Sigmoid colon (tissue), 7 donors: ENCODE data around the gene CFAP45. TPM values are rescaled to one million over a fixed set of nuclear protein-coding genes. Genes with fewer than 3 reads are reported as not detected.

Experiments
- DNase-seq: peaks from one replicate; pipeline ENCODE4 v3.0.0-alpha.2; 2019
- H3K27ac ChIP-seq, 4 donors: fragments of 200-600 bp; sonication (generic); one replicate each; pipeline ENCODE4 v1.5.1; 2016 to 2019; ENCODE audit warnings: mild to moderate bottlenecking in 1 of 4
- H3K27me3 ChIP-seq, 3 donors: fragments of 200-600 bp; sonication (generic); one replicate each; pipeline ENCODE4 v1.5.1; 2019; ENCODE audit warnings: mild to moderate bottlenecking in 1 of 3
- H3K36me3 ChIP-seq, 4 donors: fragments of 200-600 bp; sonication (generic); one replicate each; pipeline ENCODE4 v1.5.1; 2016 to 2019
- H3K4me1 ChIP-seq, 4 donors: fragments of 200-600 bp; sonication (generic); one replicate each; pipeline ENCODE4 v1.5.1; 2017 to 2019
- H3K4me3 ChIP-seq, 4 donors: fragments of 200-600 bp; sonication (generic); one replicate each; pipeline ENCODE4 v1.5.1; 2017 to 2019; ENCODE audit warnings: mild to moderate bottlenecking in 2 of 4, moderate library complexity in 1 of 4
- H3K9me3 ChIP-seq, 4 donors: fragments of 200-600 bp in 3 of 4; sonication (generic) in 3 of 4; one replicate each; pipeline versions ENCODE4 v1.5.1 to v1.6.1; 2013 to 2019
- EP300 ChIP-seq, 4 donors: sonication (generic); formaldehyde crosslinking; IDR thresholded peaks; one replicate each; pipeline ENCODE4 v1.6.1; 2017; ENCODE audit warnings: antibody characterized with exemption in 4 of 4
- POLR2A ChIP-seq, 2 donors: fragments of 450-650 bp; IDR thresholded peaks; one replicate each; pipeline ENCODE4 v1.6.1; 2016; ENCODE audit warnings: antibody characterized with exemption in 2 of 2, mild to moderate bottlenecking in 2 of 2, moderate library complexity in 2 of 2
- POLR2AphosphoS5 ChIP-seq, 4 donors: sonication (generic); formaldehyde crosslinking; IDR thresholded peaks; one replicate each; pipeline ENCODE4 v1.6.1; 2017; ENCODE audit warnings: antibody characterized with exemption in 4 of 4
- WGBS, 2 donors: extraction: QIAGEN DNeasy Blood & Tissue Kit; methylation state at CpG; one replicate each; pipeline ENCODE4 v1.1.7; 2013; 5-methylcytosine and 5-hydroxymethylcytosine counted together
- intact Hi-C: fragments of 100-400 bp; cut with DNase I; formaldehyde crosslinking; loops from one replicate; pipeline ENCODE4 v1.15.1; 2023
- polyA plus RNA-seq, 3 donors: library from polyadenylated mRNA; stranded (reverse); fragments of 200-250 nt; gene quantifications; one replicate each; pipeline ENCODE4 v1.2.3, GENCODE V29; 2013
- total RNA-seq, 4 donors: library from RNA; depleted of rRNA; stranded (reverse); fragments of >200 nt; gene quantifications; one replicate each; pipeline ENCODE4 v1.1.0, GENCODE V29; 2016
- TF ChIP-seq, protein P1 (sequence below), 4 experiments: fragments of 450-650 bp in 3 of 4; fragments of 200-600 bp in 1 of 4; IDR thresholded peaks; one replicate each; pipeline ENCODE4 v1.5.1; 2016 to 2019; ENCODE audit warnings: antibody characterized with exemption in 4 of 4, mild to moderate bottlenecking in 3 of 4, moderate library complexity in 2 of 4
- donor health status: healthy with polysubstance abuse.
- donor health status: Bipolar disorder and iron deficiency.
- donor health status: healthy.

Gene CFAP45
- total and polyA plus RNA-seq, 7 donors: 0.29 to 1.8 (median 1.0) TPM; not detected in 3

GRCh38 chr1:159830722-159831121, 69.2 kb downstream of the CFAP45 start:
- intact Hi-C loops: no loop called here
- no peak overlapping the region for H3K27ac ChIP-seq
- 82 to 90% methylated on average over 8 of the region's 8 CpGs for WGBS, 2 donors

GRCh38 chr1:159829822-159830465, 70.0 kb downstream of the CFAP45 start:
- Histone ChIP-seq H3K4me1 (peaks cover 0 to 7% (median 3%) of the 10 kb centered on the region in 4 donors), H3K27me3 (no peaks in the 10 kb centered on the region), H3K27ac (no peak overlapping the region), H3K36me3 (peaks cover 0 to 6% (median 0%) of the 10 kb centered on the region in 4 donors), H3K4me3 (no peak overlapping the region), H3K9me3 (no peaks in the 10 kb centered on the region)
- DNase-seq: no peak
- intact Hi-C loops: no loop called here
- TF ChIP-seq EP300 (IDR thresholded peaks at IDR 0.05) (no peak), POLR2A (IDR thresholded peaks at IDR 0.05) (no peak)
- TF ChIP-seq, protein P1, sequence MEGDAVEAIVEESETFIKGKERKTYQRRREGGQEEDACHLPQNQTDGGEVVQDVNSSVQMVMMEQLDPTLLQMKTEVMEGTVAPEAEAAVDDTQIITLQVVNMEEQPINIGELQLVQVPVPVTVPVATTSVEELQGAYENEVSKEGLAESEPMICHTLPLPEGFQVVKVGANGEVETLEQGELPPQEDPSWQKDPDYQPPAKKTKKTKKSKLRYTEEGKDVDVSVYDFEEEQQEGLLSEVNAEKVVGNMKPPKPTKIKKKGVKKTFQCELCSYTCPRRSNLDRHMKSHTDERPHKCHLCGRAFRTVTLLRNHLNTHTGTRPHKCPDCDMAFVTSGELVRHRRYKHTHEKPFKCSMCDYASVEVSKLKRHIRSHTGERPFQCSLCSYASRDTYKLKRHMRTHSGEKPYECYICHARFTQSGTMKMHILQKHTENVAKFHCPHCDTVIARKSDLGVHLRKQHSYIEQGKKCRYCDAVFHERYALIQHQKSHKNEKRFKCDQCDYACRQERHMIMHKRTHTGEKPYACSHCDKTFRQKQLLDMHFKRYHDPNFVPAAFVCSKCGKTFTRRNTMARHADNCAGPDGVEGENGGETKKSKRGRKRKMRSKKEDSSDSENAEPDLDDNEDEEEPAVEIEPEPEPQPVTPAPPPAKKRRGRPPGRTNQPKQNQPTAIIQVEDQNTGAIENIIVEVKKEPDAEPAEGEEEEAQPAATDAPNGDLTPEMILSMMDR (IDR thresholded peaks at IDR 0.05): no peak
- WGBS, 2 donors: 90% methylated on average over 18 of the region's 18 CpGs

More at GRCh38 chr1:159830722-159831121, 69.2 kb downstream of the CFAP45 start:
- no peak for TF ChIP-seq POLR2AphosphoS5 (IDR thresholded peaks at IDR 0.05)
- no peak for TF ChIP-seq POLR2A (IDR thresholded peaks at IDR 0.05)
- TF ChIP-seq, protein P1 (IDR thresholded peaks at IDR 0.05): no peak
- no peak for TF ChIP-seq EP300 (IDR thresholded peaks at IDR 0.05)
- H3K9me3 ChIP-seq: no peaks in the 10 kb centered on the region
- no peak for DNase-seq
- no peak overlapping the region for H3K4me3 ChIP-seq
- H3K36me3 ChIP-seq: peaks cover 0 to 8% (median 0%) of the 10 kb centered on the region in 4 donors
- H3K27me3 ChIP-seq: no peaks in the 10 kb centered on the region
- H3K4me1 ChIP-seq: peaks cover 0 to 13% (median 3%) of the 10 kb centered on the region in 4 donors

- Histone ChIP-seq H3K4me3 (no peak overlapping the region), H3K9me3 (no peaks in the 10 kb centered on the region), H3K27ac (no peak overlapping the region), H3K4me1 (peaks cover 0 to 7% (median 3%) of the 10 kb centered on the region in 4 donors), H3K27me3 (peaks cover 0 to 2% (median 0%) of the 10 kb centered on the region in 3 donors), H3K36me3 (no peaks in the 10 kb centered on the region)
- no peak for DNase-seq
- intact Hi-C loops: no loop called here
- 18 to 35% methylated on average over 3 of the region's 3 CpGs for WGBS, 2 donors
- TF ChIP-seq, protein P1 (IDR thresholded peaks at IDR 0.05): peak in 1 of 4 experiments; percentile 41
- no peak for TF ChIP-seq POLR2A (IDR thresholded peaks at IDR 0.05)
These were observed 70.7 kb downstream of the CFAP45 start for GRCh38 chr1:159829273-159829634.

DNA sequence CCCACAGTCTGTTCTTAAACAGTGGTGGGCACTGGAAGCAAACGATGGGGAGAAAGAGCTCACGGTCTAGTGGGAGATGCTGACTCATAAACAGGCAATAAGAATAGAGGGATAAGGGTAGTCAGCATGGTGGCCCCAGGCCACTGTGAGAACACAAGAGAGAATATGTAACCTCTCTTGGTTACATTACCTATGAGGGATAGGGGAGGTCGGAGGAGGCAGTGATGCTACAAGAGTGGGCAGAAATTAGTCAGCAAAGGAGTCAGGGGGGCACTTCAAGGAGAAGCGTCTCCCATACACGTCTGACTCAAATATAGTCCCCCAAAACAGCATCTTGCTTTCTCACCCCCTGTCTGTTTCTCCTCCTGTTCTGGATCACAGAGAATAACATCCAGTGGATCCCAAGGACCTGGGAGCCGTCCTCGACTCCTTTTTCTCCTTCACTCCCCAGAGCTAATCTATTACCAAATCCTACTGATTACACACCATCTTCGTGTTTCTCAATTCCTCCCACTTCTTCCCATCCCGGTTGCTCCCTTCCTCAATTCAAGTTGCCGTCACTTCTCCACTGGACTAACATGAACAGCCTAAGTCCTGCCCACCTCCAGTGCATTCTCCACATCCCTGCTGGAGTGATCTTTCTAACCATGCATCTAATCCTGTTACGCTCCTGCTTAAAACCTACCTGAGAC, 71.2 kb downstream of the CFAP45 start:
- H3K27ac ChIP-seq: no peak overlapping the region
- peaks cover 0 to 7% (median 3%) of the 10 kb centered on the region in 4 donors for H3K4me1 ChIP-seq
- H3K9me3 ChIP-seq: no peaks in the 10 kb centered on the region
- no peak overlapping the region for H3K4me3 ChIP-seq
- H3K27me3 ChIP-seq: peaks cover 0 to 7% (median 0%) of the 10 kb centered on the region in 3 donors
- no peaks in the 10 kb centered on the region for H3K36me3 ChIP-seq
- TF ChIP-seq EP300 (IDR thresholded peaks at IDR 0.05) (no peak), POLR2AphosphoS5 (IDR thresholded peaks at IDR 0.05) (no peak), POLR2A (IDR thresholded peaks at IDR 0.05) (no peak)
- TF ChIP-seq, protein P1 (IDR thresholded peaks at IDR 0.05): no peak
- intact Hi-C loops: no loop called here
- 88 to 89% methylated on average over 11 of the region's 11 CpGs for WGBS, 2 donors
- no peak for DNase-seq
